HG03520 (cell line): ENCODE results near the gene XYLT1.

ENCODE experiments used
- ATAC-seq: cut with Tn5 transposase; IDR thresholded peaks from one replicate; pipeline ENCODE4 v1.9.1; 2021; ENCODE audit warnings: mild to moderate bottlenecking, moderate library complexity; ENCODE audit not compliant: unreplicated experiment

Gene XYLT1

GRCh38 chr16:17269439-17269838 is 201.3 kb downstream of the XYLT1 start:
- no peak for ATAC-seq

- ATAC-seq: no peak
These were observed 204.0 kb downstream of the XYLT1 start for GRCh38 chr16:17266608-17267313.

GRCh38 chr16:17265154-17265553 is 205.6 kb downstream of the XYLT1 start:
- ATAC-seq: no peak

GRCh38 chr16:17261197-17261858 is 209.4 kb downstream of the XYLT1 start:
- ATAC-seq: no peak

GRCh38 chr16:17260276-17260849 is 210.4 kb downstream of the XYLT1 start:
- ATAC-seq: no peak

GRCh38 chr16:17259751-17260270 is 210.9 kb downstream of the XYLT1 start:
- ATAC-seq: no peak

GRCh38 chr16:17258848-17259713 is 211.7 kb downstream of the XYLT1 start:
- peak; percentile 68 for ATAC-seq

GRCh38 chr16:17258077-17258599 is 212.6 kb downstream of the XYLT1 start:
- ATAC-seq: no peak

- ATAC-seq: no peak
These were observed 213.2 kb downstream of the XYLT1 start for GRCh38 chr16:17257426-17258023.

GRCh38 chr16:17252701-17253100 is 218.1 kb downstream of the XYLT1 start:
- no peak for ATAC-seq

- ATAC-seq: no peak
These were observed 218.7 kb downstream of the XYLT1 start for GRCh38 chr16:17252064-17252463.

- ATAC-seq: no peak
These were observed 219.3 kb downstream of the XYLT1 start for GRCh38 chr16:17251496-17251895.

GRCh38 chr16:17246974-17247732 is 223.6 kb downstream of the XYLT1 start:
- ATAC-seq: no peak

- no peak for ATAC-seq
These were observed 224.4 kb downstream of the XYLT1 start for GRCh38 chr16:17246268-17246885.

GRCh38 chr16:17245776-17246175 is 225.0 kb downstream of the XYLT1 start:
- ATAC-seq: no peak

GRCh38 chr16:17244872-17245551 is 225.7 kb downstream of the XYLT1 start:
- no peak for ATAC-seq

GRCh38 chr16:17241264-17241835 is 229.4 kb downstream of the XYLT1 start:
- no peak for ATAC-seq

- ATAC-seq: no peak
These were observed 232.3 kb downstream of the XYLT1 start for GRCh38 chr16:17238285-17239028.
